ENCODE results near the gene RABGAP1. TPM values are rescaled to one million over a fixed set of nuclear protein-coding genes. Genes with fewer than 3 reads are reported as not detected.

Gene RABGAP1
- total RNA-seq, 4 donors from 2014 or later, result 64.3 to 116 (median 79.5) TPM

DNA sequence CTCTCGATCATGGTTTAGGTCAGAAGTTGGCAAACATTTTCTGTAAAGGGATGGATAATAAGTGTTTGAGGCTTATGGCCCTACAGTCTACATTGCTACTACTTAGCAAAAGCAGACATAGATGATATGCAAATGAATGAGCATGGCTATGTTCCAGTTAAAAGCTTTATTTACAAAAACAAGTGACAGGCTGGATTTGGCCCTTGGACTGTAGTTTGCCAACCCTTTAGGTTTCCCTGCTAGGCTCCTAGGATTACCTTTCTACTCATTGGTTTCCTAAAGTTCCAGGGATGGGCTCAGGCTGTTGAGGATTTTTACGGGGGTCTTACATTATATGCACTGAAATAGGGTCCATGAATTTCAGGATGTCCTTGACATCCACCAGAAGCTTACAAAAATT lies 150.1 kb downstream of the RABGAP1 start:
- peaks cover 20 to 90% (median 53%) of the 10 kb centered on the region in 4 donors for H3K36me3 ChIP-seq
- 68% methylated on average over 2 of the region's 2 CpGs for WGBS
- H3K27ac ChIP-seq (replicated peaks in 1 of 4), result peak overlapping the region in 2 of 4 donors; percentile 23 to 46
- DNase-seq (ENCODE audit: extremely low spot score), result no peak
- no peak for TF ChIP-seq CTCF (IDR thresholded peaks at IDR 0.05)
- no peak for TF ChIP-seq POLR2AphosphoS5 (IDR thresholded peaks at IDR 0.05)
- no peak for TF ChIP-seq EP300 (IDR thresholded peaks at IDR 0.05)
- TF ChIP-seq POLR2A (IDR thresholded peaks at IDR 0.05; ENCODE audit: low read depth), result no peak
- intact Hi-C loops (cut with DNase I), result loop anchor here (5.0 kb wide), 1 partner anchor 256 kb away; no protein-coding TSS in a partner anchor
- no peaks in the 10 kb centered on the region for H3K27me3 ChIP-seq
- H3K4me3 ChIP-seq, result no peak overlapping the region
- H3K4me1 ChIP-seq, result peaks cover 0 to 27% (median 14%) of the 10 kb centered on the region in 4 donors
- H3K9me3 ChIP-seq, result no peaks in the 10 kb centered on the region

DNA sequence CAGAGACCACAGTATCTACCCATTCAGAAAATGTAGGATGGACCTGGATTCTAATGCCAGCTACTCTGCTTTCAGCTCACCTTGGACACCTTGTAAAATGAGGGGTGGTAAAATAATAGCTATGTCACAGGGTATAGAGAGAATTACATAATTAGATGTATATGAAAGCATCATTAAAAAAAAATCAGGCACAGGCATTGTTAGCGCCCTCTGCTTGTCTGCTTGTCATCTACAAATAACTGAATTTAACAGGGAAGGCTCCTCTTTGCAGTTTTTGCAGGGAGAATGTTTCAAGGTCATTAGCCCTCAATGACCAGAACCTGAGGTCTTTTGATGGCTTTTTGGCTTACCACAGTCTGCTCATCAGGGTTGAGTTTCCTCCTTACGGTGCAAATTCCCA lies 150.6 kb downstream of the RABGAP1 start:
- DNase-seq (ENCODE audit: extremely low spot score), result peak; percentile 39
- H3K27me3 ChIP-seq, result no peaks in the 10 kb centered on the region
- WGBS, result 86% methylated on average over 2 of the region's 2 CpGs
- H3K27ac ChIP-seq (replicated peaks in 1 of 4), result peak overlapping the region in 1 of 4 donors; percentile 23
- TF ChIP-seq CTCF (IDR thresholded peaks at IDR 0.05) (no peak), EP300 (IDR thresholded peaks at IDR 0.05) (no peak), POLR2AphosphoS5 (IDR thresholded peaks at IDR 0.05) (no peak), POLR2A (IDR thresholded peaks at IDR 0.05; ENCODE audit: low read depth) (no peak)
- no peaks in the 10 kb centered on the region for H3K9me3 ChIP-seq
- H3K4me3 ChIP-seq, result no peak overlapping the region
- intact Hi-C loops (cut with DNase I), result loop anchor here (5.0 kb wide), 1 partner anchor 256 kb away; no protein-coding TSS in a partner anchor
- H3K36me3 ChIP-seq, result peaks cover 25 to 90% (median 55%) of the 10 kb centered on the region in 4 donors
- H3K4me1 ChIP-seq, result peaks cover 0 to 27% (median 14%) of the 10 kb centered on the region in 4 donors

DNA sequence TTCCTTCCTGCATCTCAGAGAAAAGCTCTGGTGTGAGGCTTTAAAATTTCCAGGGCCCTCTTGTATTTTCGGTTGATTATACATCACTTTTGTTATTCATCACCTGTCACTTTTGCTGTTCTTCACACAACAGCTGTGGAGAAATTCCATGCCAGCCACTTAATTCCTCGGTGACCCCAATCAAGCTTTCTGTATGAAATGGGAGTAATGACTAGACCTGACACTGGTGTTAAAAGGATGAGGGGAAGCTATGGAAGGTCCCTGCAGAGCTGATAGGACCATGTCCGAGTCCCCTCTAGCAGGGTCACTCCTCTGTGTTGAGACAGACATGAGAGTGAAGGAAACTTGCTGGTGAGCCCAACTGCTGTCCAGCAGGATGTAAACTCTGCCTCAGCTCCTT lies 152.3 kb downstream of the RABGAP1 start:
- peaks cover 28 to 90% (median 69%) of the 10 kb centered on the region in 4 donors for H3K36me3 ChIP-seq
- 57% methylated on average over 3 of the region's 3 CpGs for WGBS
- intact Hi-C loops (cut with DNase I), result loop anchor here (5.0 kb wide), 1 partner anchor 254 kb away; no protein-coding TSS in a partner anchor

DNA sequence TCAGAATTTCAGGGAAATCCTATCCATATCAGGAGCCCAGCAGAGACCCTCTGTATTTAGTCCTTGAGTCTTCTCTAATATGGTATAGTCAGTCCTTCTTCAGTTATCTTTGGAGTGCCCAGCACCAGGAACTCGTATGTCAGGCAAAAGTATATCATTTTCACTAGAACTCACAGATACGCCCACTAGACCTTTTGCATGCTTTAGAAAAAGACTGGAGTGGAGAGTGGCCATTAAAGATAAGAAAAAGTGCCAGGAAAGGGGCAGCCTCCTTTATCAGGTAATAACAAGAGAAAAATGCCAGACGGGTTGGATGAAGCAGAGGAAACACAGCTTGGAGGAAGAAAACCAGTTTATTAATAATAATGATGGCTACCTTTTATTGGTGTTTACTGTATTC lies 156.2 kb downstream of the RABGAP1 start:
- TF ChIP-seq EP300 (IDR thresholded peaks at IDR 0.05), result no peak
- no peak for TF ChIP-seq CTCF (IDR thresholded peaks at IDR 0.05)
- no peak for TF ChIP-seq POLR2AphosphoS5 (IDR thresholded peaks at IDR 0.05)
- TF ChIP-seq POLR2A (IDR thresholded peaks at IDR 0.05; ENCODE audit: low read depth), result no peak
- DNase-seq (ENCODE audit: extremely low spot score), result no peak
- Histone ChIP-seq H3K27ac (replicated peaks in 1 of 4) (no peak overlapping the region), H3K36me3 (peaks cover 53 to 95% (median 81%) of the 10 kb centered on the region in 4 donors), H3K4me1 (no peaks in the 10 kb centered on the region), H3K27me3 (no peaks in the 10 kb centered on the region), H3K9me3 (no peaks in the 10 kb centered on the region), H3K4me3 (no peak overlapping the region)
- intact Hi-C loops (cut with DNase I), result no loop called here
- WGBS, result 83% methylated on average over 3 of the region's 3 CpGs

More for the DNA sequence above, 152.3 kb downstream of the RABGAP1 start:
- no peaks in the 10 kb centered on the region for H3K27me3 ChIP-seq
- peaks cover 0 to 25% (median 13%) of the 10 kb centered on the region in 4 donors for H3K4me1 ChIP-seq
- H3K4me3 ChIP-seq, result no peak overlapping the region
- DNase-seq (ENCODE audit: extremely low spot score), result peak; percentile 85
- no peak overlapping the region for H3K27ac ChIP-seq (replicated peaks in 1 of 4)
- H3K9me3 ChIP-seq, result no peaks in the 10 kb centered on the region
- no peak for TF ChIP-seq POLR2AphosphoS5 (IDR thresholded peaks at IDR 0.05)
- TF ChIP-seq EP300 (IDR thresholded peaks at IDR 0.05), result no peak
- no peak for TF ChIP-seq CTCF (IDR thresholded peaks at IDR 0.05)
- TF ChIP-seq POLR2A (IDR thresholded peaks at IDR 0.05; ENCODE audit: low read depth), result no peak

Data from esophagus muscularis mucosa (tissue), 4 donors.